SW 1271 (cell line): ENCODE data around the gene FAM20A.
"Not testable (repeated sequence)": the region's sequence is repeated elsewhere in the genome, so short reads cannot be mapped to it uniquely, and the experiment has no call there.

Source experiments
- DNase-seq, 2 experiments: peaks; one replicate each; lab custom pipeline; 2025; lab: John Stamatoyannopoulos, UW

The FAM20A gene

GRCh38 chr17:68492394-68493054 lies 108.6 kb downstream of the FAM20A start:
- DNase-seq = not testable (repeated sequence)

GRCh38 chr17:68491381-68492231 lies 109.6 kb downstream of the FAM20A start:
- DNase-seq = no peak

GRCh38 chr17:68489919-68490318 lies 111.2 kb downstream of the FAM20A start:
- no peak for DNase-seq
